CD4-positive, alpha-beta memory T cell (primary cell): ENCODE measurements around the gene METTL5. TPM values are rescaled to one million over a fixed set of nuclear protein-coding genes. Genes with fewer than 3 reads are reported as not detected.

Source experiments
- CTCF ChIA-PET: fragments of 350-600 bp; sonication (Branson Sonifier 250); formaldehyde crosslinking; loops from one replicate; lab custom pipeline; 2021; ENCODE audit warnings: inconsistent platforms; ENCODE audit not compliant: partially characterized antibody; lab: Charles Lee
- POLR2A ChIA-PET: fragments of 350-600 bp; sonication (Branson Sonifier 250); formaldehyde crosslinking; loops from one replicate; lab custom pipeline; 2021; ENCODE audit not compliant: partially characterized antibody; lab: Charles Lee
- DNase-seq, 5 donors: peaks; one replicate each; pipeline versions ENCODE4 v3.0.0 to v3.0.0-alpha.2; 2020 to 2022; ENCODE audit warnings: mixed read lengths in 1 of 5
- H3K27ac ChIP-seq: one replicate; pipeline ENCODE4 v1.7.0; 2013; ENCODE audit warnings: low read depth, low read length
- H3K27me3 ChIP-seq: 2 replicates; pipeline ENCODE4 v1.7.0; 2013; ENCODE audit warnings: mild to moderate bottlenecking, low read length, moderate library complexity; ENCODE audit not compliant: insufficient read depth
- H3K36me3 ChIP-seq: 2 replicates; pipeline ENCODE4 v1.7.0; 2013; ENCODE audit warnings: mild to moderate bottlenecking, low read length, moderate library complexity; ENCODE audit not compliant: insufficient read depth
- H3K4me1 ChIP-seq: 2 replicates; pipeline ENCODE4 v1.7.0; 2013; ENCODE audit warnings: mild to moderate bottlenecking, low read length, moderate library complexity; ENCODE audit not compliant: insufficient read depth
- H3K4me3 ChIP-seq, 2 donors: one replicate each; pipeline ENCODE4 v1.7.0; 2013; ENCODE audit warnings: low read length in 2 of 2, mild to moderate bottlenecking in 1 of 2
- H3K9me3 ChIP-seq, 2 donors: one replicate each; pipeline ENCODE4 v1.7.0; 2013; ENCODE audit warnings: low read length in 2 of 2, control low read depth in 1 of 2; ENCODE audit not compliant: control insufficient read depth in 1 of 2
- H3K27ac Mint-ChIP-seq, 7 donors: one replicate each; pipeline ENCODE4 v1.8.0; 2020 to 2021; ENCODE audit warnings: mixed read lengths in 7 of 7, mild to moderate bottlenecking in 6 of 7, inconsistent platforms in 3 of 7, moderate library complexity in 3 of 7
- H3K27me3 Mint-ChIP-seq, 2 donors: one replicate each; pipeline ENCODE4 v1.8.0; 2020 to 2021; ENCODE audit warnings: mixed read lengths in 2 of 2
- H3K36me3 Mint-ChIP-seq, 2 donors: one replicate each; pipeline ENCODE4 v1.8.0; 2020 to 2021; ENCODE audit warnings: mixed read lengths in 2 of 2, inconsistent platforms in 1 of 2, mild to moderate bottlenecking in 1 of 2
- H3K4me1 Mint-ChIP-seq, 4 donors: one replicate each; pipeline ENCODE4 v1.8.0; 2020 to 2021; ENCODE audit warnings: mixed read lengths in 4 of 4, mild to moderate bottlenecking in 1 of 4
- H3K4me3 Mint-ChIP-seq, 8 donors: one replicate each; pipeline ENCODE4 v1.8.0; 2020 to 2021; ENCODE audit warnings: mixed read lengths in 8 of 8, mild to moderate bottlenecking in 7 of 8, moderate library complexity in 6 of 8, inconsistent platforms in 3 of 8
- H3K9me3 Mint-ChIP-seq, 8 donors: one replicate each; pipeline ENCODE4 v1.8.0; 2020 to 2021; ENCODE audit warnings: mixed read lengths in 8 of 8, mild to moderate bottlenecking in 5 of 8, inconsistent platforms in 3 of 8, moderate library complexity in 1 of 8
- intact Hi-C: fragments of 100-400 bp; cut with micrococcal nuclease; formaldehyde crosslinking; loops from one replicate; pipeline ENCODE4 v1.15.1; 2023
- polyA plus RNA-seq, 2 donors: library from polyadenylated mRNA; unstranded; fragments of 300-500 nt; fragmentation: Illumina TruSeq; gene quantifications; one replicate each; pipeline ENCODE4 v1.2.3, GENCODE V29; 2021
- total RNA-seq, 2 experiments: library from RNA; stranded (reverse); gene quantifications; one replicate each; pipeline ENCODE4 v1.2.3, GENCODE V29; 2021

Gene METTL5
- total and polyA plus RNA-seq, 4 experiments from 2014 or later, result 44.4 to 166 (median 83.4) TPM

- Histone ChIP-seq H3K27me3 (no peaks in the 10 kb centered on the region), H3K4me1 (no peaks in the 10 kb centered on the region), H3K36me3 (no peaks in the 10 kb centered on the region), H3K27ac (no peak overlapping the region), H3K4me3 (no peak overlapping the region), H3K9me3 (no peaks in the 10 kb centered on the region)
- H3K9me3 Mint-ChIP-seq, result no peaks in the 10 kb centered on the region
- peaks cover 0 to 1% of the 10 kb centered on the region in 2 donors for H3K27me3 Mint-ChIP-seq
- ChIA-PET CTCF (interaction anchor here (2.1 kb wide), 1 partner anchor 11 kb away, joined by 6 read pairs; no protein-coding TSS in a partner anchor), POLR2A (no interaction called here)
- no peaks in the 10 kb centered on the region for H3K36me3 Mint-ChIP-seq
- no peaks in the 10 kb centered on the region for H3K4me1 Mint-ChIP-seq
- intact Hi-C loops, result no loop called here
- DNase-seq, result no peak
- no peak overlapping the region for H3K27ac Mint-ChIP-seq
- H3K4me3 Mint-ChIP-seq, result no peak overlapping the region
These were observed 49.4 kb downstream of the METTL5 start for GRCh38 chr2:169775354-169775753.

GRCh38 chr2:169772651-169773050 lies 52.1 kb downstream of the METTL5 start:
- Histone ChIP-seq H3K36me3 (no peaks in the 10 kb centered on the region), H3K4me1 (peaks cover 14% of the 10 kb centered on the region), H3K9me3 (no peaks in the 10 kb centered on the region), H3K27ac (no peak overlapping the region), H3K4me3 (no peak overlapping the region), H3K27me3 (no peaks in the 10 kb centered on the region)
- no peak overlapping the region for H3K27ac Mint-ChIP-seq
- CTCF ChIA-PET, result interaction anchor here (0.9 kb wide), 1 partner anchor 663 kb away, joined by 4 read pairs; no protein-coding TSS in a partner anchor
- no peaks in the 10 kb centered on the region for H3K9me3 Mint-ChIP-seq
- no peaks in the 10 kb centered on the region for H3K36me3 Mint-ChIP-seq
- DNase-seq, result no peak
- peaks cover under 1 to 11% (median 7%) of the 10 kb centered on the region in 4 donors for H3K4me1 Mint-ChIP-seq
- no peak overlapping the region for H3K4me3 Mint-ChIP-seq
- POLR2A ChIA-PET, result no interaction called here
- peaks cover 4 to 9% of the 10 kb centered on the region in 2 donors for H3K27me3 Mint-ChIP-seq
- intact Hi-C loops, result no loop called here

- ChIA-PET CTCF (no interaction called here), POLR2A (no interaction called here)
- peaks cover 19% of the 10 kb centered on the region for H3K4me1 ChIP-seq
- no peak for DNase-seq
- H3K27me3 Mint-ChIP-seq, result peaks cover 4 to 15% of the 10 kb centered on the region in 2 donors
- H3K36me3 ChIP-seq, result no peaks in the 10 kb centered on the region
- H3K27me3 ChIP-seq, result no peaks in the 10 kb centered on the region
- H3K9me3 Mint-ChIP-seq, result no peaks in the 10 kb centered on the region
- H3K4me3 Mint-ChIP-seq, result no peak overlapping the region
- H3K36me3 Mint-ChIP-seq, result no peaks in the 10 kb centered on the region
- H3K27ac Mint-ChIP-seq, result no peak overlapping the region
- peaks cover 7 to 17% (median 13%) of the 10 kb centered on the region in 4 donors for H3K4me1 Mint-ChIP-seq
- intact Hi-C loops, result no loop called here
- no peak overlapping the region for H3K27ac ChIP-seq
- no peak overlapping the region for H3K4me3 ChIP-seq
- no peaks in the 10 kb centered on the region for H3K9me3 ChIP-seq
These were observed 53.1 kb downstream of the METTL5 start for GRCh38 chr2:169771612-169772011.

GRCh38 chr2:169771021-169771420 lies 53.7 kb downstream of the METTL5 start:
- H3K27me3 ChIP-seq, result no peaks in the 10 kb centered on the region
- Mint-ChIP-seq H3K27me3 (peaks cover 4 to 15% of the 10 kb centered on the region in 2 donors), H3K4me1 (peaks cover 7 to 17% (median 13%) of the 10 kb centered on the region in 4 donors), H3K36me3 (no peaks in the 10 kb centered on the region), H3K4me3 (no peak overlapping the region), H3K27ac (no peak overlapping the region), H3K9me3 (no peaks in the 10 kb centered on the region)
- DNase-seq, result no peak
- H3K27ac ChIP-seq, result no peak overlapping the region
- POLR2A ChIA-PET, result no interaction called here
- CTCF ChIA-PET, result interaction anchor here (0.9 kb wide), 1 partner anchor 172 kb away, joined by 3 read pairs; no protein-coding TSS in a partner anchor
- no peak overlapping the region for H3K4me3 ChIP-seq
- no peaks in the 10 kb centered on the region for H3K9me3 ChIP-seq
- intact Hi-C loops, result no loop called here
- H3K4me1 ChIP-seq, result peaks cover 19% of the 10 kb centered on the region
- no peaks in the 10 kb centered on the region for H3K36me3 ChIP-seq

DNA sequence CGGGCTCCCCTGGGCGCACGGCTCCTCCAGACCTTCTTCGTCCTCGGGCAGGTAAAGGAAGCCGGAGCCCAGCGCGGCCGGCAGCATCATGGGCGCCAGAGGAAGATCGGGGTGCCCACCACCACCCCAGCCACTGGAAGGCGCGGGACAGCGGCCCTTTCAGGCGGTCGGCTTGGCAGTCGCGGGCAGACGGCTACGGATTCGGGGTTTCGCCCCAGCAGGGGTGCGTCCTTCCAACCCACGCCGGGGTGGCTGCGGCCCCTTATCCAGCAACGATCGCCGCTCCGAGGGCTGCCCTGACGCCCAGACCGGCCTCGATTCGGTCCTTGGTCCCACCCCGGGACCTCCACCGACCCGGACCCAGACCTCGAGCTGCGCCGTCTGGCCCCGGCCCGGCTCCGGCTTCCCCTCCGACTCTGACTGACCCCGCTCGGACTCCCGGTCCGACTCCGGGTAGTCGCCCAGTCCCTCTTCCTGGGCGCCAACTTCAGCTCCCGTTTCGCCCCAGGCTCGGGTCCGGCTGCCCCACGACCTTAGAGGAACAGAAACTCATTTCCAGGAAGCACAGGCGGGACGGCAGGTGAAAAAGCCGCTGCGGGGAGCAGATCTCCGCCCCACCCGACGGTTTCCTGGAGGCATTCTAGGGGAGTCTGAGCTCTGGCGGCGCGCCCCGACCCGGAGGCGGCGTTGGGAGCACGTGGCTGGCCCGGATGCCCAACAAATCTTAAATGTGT lies 56.3 kb downstream of the METTL5 start:
- Histone ChIP-seq H3K27ac (no peak overlapping the region), H3K27me3 (no peaks in the 10 kb centered on the region), H3K36me3 (no peaks in the 10 kb centered on the region), H3K4me1 (peaks cover 19% of the 10 kb centered on the region), H3K9me3 (no peaks in the 10 kb centered on the region), H3K4me3 (peak overlapping the region in 1 of 2 donors; percentile 29)
- Mint-ChIP-seq H3K36me3 (no peaks in the 10 kb centered on the region), H3K27ac (no peak overlapping the region), H3K27me3 (peaks cover 4 to 15% of the 10 kb centered on the region in 2 donors), H3K4me1 (peaks cover 7 to 17% (median 13%) of the 10 kb centered on the region in 4 donors), H3K9me3 (no peaks in the 10 kb centered on the region), H3K4me3 (peak overlapping the region; percentile 71 to 89 (median 80))
- intact Hi-C loops, result no loop called here
- ChIA-PET POLR2A (interaction anchor here (0.6 kb wide), 1 partner anchor 24 kb away, joined by 3 read pairs; no protein-coding TSS in a partner anchor), CTCF (interaction anchor here (0.6 to 1.6 kb wide), 6 partner anchors 10 to 659 kb away, joined by 3 to 10 read pairs (median 3); partner anchors contain the start of gene UBR3)
- peak; percentile 15 to 53 (median 29) for DNase-seq

- Histone ChIP-seq H3K27ac (no peak overlapping the region), H3K36me3 (no peaks in the 10 kb centered on the region), H3K27me3 (no peaks in the 10 kb centered on the region), H3K4me3 (no peak overlapping the region), H3K4me1 (peaks cover 19% of the 10 kb centered on the region), H3K9me3 (no peaks in the 10 kb centered on the region)
- Mint-ChIP-seq H3K36me3 (no peaks in the 10 kb centered on the region), H3K9me3 (no peaks in the 10 kb centered on the region), H3K27me3 (peaks cover 4 to 15% of the 10 kb centered on the region in 2 donors), H3K4me3 (peak overlapping the region; percentile 22 to 68 (median 54)), H3K27ac (peak overlapping the region in 3 of 7 donors; percentile 20 to 57 (median 20)), H3K4me1 (peaks cover 8 to 20% (median 13%) of the 10 kb centered on the region in 4 donors)
- POLR2A ChIA-PET, result no interaction called here
- CTCF ChIA-PET, result interaction anchor here (0.6 to 1.6 kb wide), 4 partner anchors 9 to 658 kb away, joined by 3 to 10 read pairs (median 3); partner anchors contain the start of gene UBR3
- intact Hi-C loops, result no loop called here
- peak; percentile 48 to 59 (median 56) for DNase-seq
These were observed 57.3 kb downstream of the METTL5 start for GRCh38 chr2:169767243-169767888.

- POLR2A ChIA-PET, result no interaction called here
These were observed 59.2 kb downstream of the METTL5 start for GRCh38 chr2:169765523-169765922.

More at GRCh38 chr2:169765523-169765922, 59.2 kb downstream of the METTL5 start:
- CTCF ChIA-PET, result interaction anchor here (0.9 to 2.2 kb wide), 3 partner anchors 9 to 656 kb away, joined by 3 to 6 read pairs (median 4); partner anchors contain the start of gene BBS5
- Mint-ChIP-seq H3K36me3 (no peaks in the 10 kb centered on the region), H3K4me1 (peaks cover 14 to 29% (median 21%) of the 10 kb centered on the region in 4 donors), H3K9me3 (no peaks in the 10 kb centered on the region), H3K27ac (no peak overlapping the region), H3K27me3 (peaks cover 4 to 15% of the 10 kb centered on the region in 2 donors), H3K4me3 (no peak overlapping the region)
- no peak for DNase-seq
- H3K27ac ChIP-seq, result no peak overlapping the region
- no peaks in the 10 kb centered on the region for H3K27me3 ChIP-seq
- peaks cover 19% of the 10 kb centered on the region for H3K4me1 ChIP-seq
- intact Hi-C loops, result no loop called here
- H3K9me3 ChIP-seq, result no peaks in the 10 kb centered on the region
- no peak overlapping the region for H3K4me3 ChIP-seq
- H3K36me3 ChIP-seq, result no peaks in the 10 kb centered on the region
